BJ (cell line): ENCODE results near the gene B4GALT2. TPM values are rescaled to one million over a fixed set of nuclear protein-coding genes. Genes with fewer than 3 reads are reported as not detected.

Source experiments
- CTCF ChIA-PET: fragments of 350-600 bp; formaldehyde crosslinking; extraction: SDS; loops from one replicate; lab custom pipeline; 2021; ENCODE audit warnings: antibody characterized with exemption, inconsistent platforms; lab: Yijun Ruan, JAX
- POLR2A ChIA-PET: fragments of 300-600 bp; sonication (Branson Sonifier 250); formaldehyde crosslinking; extraction: SDS; loops from one replicate; lab custom pipeline; 2021; ENCODE audit warnings: antibody characterized with exemption; lab: Charles Lee
- DNase-seq: peaks from one replicate; pipeline ENCODE4 v3.0.0-alpha.2; 2011; ENCODE audit warnings: low read depth
- H3K27me3 ChIP-seq: 2 replicates; pipeline ENCODE4 v1.6.0; 2011; ENCODE audit warnings: low read length; ENCODE audit not compliant: control insufficient read depth, insufficient read depth
- H3K36me3 ChIP-seq: 2 replicates; pipeline ENCODE4 v1.5.1; 2011; ENCODE audit warnings: low read length; ENCODE audit not compliant: control insufficient read depth, insufficient read depth
- H3K4me3 ChIP-seq: 2 replicates; pipeline ENCODE4 v1.5.1; 2011; ENCODE audit warnings: low read depth, mild to moderate bottlenecking, control low read depth, low read length
- polyA plus RNA-seq: library from polyadenylated mRNA; depleted of rRNA; stranded (reverse); fragments of >200 nt; gene quantifications from 2 replicates; pipeline ENCODE4 v1.2.3, GENCODE V29; 2011
- TF ChIP-seq, protein P1 (sequence below): IDR thresholded peaks from 2 replicates; pipeline ENCODE4 v1.5.1; 2011; ENCODE audit warnings: low read depth, mild to moderate bottlenecking, control low read depth, inconsistent platforms, low read length, moderate library complexity; ENCODE audit not compliant: insufficient read depth

B4GALT2 gene
- polyA plus RNA-seq, 1 experiment, result 82.2 TPM

DNA sequence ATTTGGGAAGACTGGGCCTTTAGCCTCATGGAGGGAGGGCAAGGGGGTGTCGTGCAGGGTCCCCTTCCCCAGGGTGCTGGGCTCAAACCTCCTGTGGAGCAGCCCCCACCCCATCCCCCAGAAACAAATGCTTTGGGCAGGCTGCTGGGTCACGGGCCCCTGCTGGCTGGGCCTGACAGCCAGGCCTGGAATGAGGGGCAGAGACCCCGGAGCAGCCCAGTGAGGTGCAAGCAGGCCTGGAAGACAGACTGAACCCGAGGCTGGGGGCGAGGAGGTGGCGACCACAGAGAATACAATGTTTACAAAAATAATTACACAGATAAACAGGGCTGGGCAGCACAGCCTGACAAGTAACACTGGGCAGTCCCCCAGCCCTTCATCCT lies 17.7 kb downstream of the B4GALT2 start:
- ChIA-PET CTCF (interaction anchor here (11.4 kb wide), 1 partner anchor 48 kb away, joined by 197 read pairs; no protein-coding TSS in a partner anchor), POLR2A (no interaction called here)
- no peak overlapping the region for H3K4me3 ChIP-seq
- TF ChIP-seq, protein P1, sequence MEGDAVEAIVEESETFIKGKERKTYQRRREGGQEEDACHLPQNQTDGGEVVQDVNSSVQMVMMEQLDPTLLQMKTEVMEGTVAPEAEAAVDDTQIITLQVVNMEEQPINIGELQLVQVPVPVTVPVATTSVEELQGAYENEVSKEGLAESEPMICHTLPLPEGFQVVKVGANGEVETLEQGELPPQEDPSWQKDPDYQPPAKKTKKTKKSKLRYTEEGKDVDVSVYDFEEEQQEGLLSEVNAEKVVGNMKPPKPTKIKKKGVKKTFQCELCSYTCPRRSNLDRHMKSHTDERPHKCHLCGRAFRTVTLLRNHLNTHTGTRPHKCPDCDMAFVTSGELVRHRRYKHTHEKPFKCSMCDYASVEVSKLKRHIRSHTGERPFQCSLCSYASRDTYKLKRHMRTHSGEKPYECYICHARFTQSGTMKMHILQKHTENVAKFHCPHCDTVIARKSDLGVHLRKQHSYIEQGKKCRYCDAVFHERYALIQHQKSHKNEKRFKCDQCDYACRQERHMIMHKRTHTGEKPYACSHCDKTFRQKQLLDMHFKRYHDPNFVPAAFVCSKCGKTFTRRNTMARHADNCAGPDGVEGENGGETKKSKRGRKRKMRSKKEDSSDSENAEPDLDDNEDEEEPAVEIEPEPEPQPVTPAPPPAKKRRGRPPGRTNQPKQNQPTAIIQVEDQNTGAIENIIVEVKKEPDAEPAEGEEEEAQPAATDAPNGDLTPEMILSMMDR, result no peak
- H3K36me3 ChIP-seq, result peaks cover 23% of the 10 kb centered on the region
- no peak for DNase-seq
- H3K27me3 ChIP-seq, result no peaks in the 10 kb centered on the region

DNA sequence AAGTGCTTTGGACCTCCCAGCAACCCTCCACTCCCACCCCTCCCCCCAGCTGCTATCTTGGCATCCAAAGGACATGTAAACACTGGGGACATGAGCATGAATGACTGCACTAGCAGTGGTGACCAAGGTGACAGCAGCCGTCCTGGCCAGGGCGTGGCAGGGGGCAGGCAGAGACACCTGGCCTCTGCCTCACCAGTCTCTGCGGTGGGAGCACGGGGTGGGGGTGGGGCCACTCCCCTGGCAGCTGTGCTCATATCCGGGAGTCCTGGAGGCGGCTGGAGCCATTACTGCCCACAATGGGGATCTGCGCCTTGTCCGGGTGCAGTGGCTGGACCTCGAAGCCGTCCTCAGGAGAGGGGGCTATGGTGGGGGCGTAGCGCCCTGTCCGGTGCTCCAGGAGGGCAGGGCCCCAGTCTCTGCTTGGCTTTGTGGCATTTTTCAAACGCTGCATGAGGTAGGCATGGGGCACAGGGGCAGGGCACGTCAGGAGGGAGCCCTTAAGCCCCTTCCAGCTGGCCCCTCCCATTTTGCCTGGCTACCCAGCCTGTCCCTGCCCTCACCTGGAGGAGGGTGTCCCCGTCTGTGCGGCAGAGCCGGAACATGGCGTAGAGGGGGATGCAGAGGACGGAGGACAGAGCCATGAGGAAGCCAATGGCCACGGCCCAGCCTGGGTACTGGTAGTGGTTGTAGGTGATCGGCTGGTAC lies 18.4 kb downstream of the B4GALT2 start:
- peaks cover 26% of the 10 kb centered on the region for H3K36me3 ChIP-seq
- POLR2A ChIA-PET, result no interaction called here
- H3K27me3 ChIP-seq, result no peaks in the 10 kb centered on the region
- DNase-seq, result no peak
- H3K4me3 ChIP-seq, result no peak overlapping the region
- TF ChIP-seq, protein P1, result no peak
- CTCF ChIA-PET, result interaction anchor here (11.4 kb wide), 1 partner anchor 47 kb away, joined by 197 read pairs; no protein-coding TSS in a partner anchor

- H3K4me3 ChIP-seq, result no peak overlapping the region
- no peaks in the 10 kb centered on the region for H3K27me3 ChIP-seq
- H3K36me3 ChIP-seq, result peaks cover 28% of the 10 kb centered on the region
- TF ChIP-seq, protein P1, result no peak
- ChIA-PET CTCF (interaction anchor here (11.4 kb wide), 1 partner anchor 47 kb away, joined by 197 read pairs; no protein-coding TSS in a partner anchor), POLR2A (no interaction called here)
- DNase-seq, result no peak
Observed at GRCh38 chr1:43998000-43998378, 19.0 kb downstream of the B4GALT2 start.

DNA sequence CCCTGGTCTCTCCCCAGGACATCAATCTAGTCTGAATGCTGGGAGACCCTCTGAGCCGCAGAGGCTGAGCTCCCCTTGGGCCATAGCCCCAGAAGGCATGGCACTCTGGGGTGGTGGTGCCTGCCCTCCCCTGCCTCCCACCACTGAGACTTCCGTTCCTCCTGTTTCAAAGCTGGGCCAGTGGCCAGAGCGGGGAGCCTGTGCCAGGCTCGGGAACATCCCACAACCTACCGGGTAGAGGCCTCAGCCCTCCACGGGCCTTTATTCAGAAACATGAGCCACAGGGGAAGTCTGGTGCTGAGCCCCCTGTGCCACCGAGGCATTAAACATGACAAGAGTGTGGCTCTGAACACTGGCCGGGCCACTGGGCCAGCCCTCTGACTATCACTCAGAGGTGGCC lies 20.4 kb downstream of the B4GALT2 start:
- H3K36me3 ChIP-seq, result peaks cover 30% of the 10 kb centered on the region
- ChIA-PET CTCF (interaction anchor here (1.4 to 11.4 kb wide), 2 partner anchors 37 to 45 kb away, joined by 3 to 197 read pairs; no protein-coding TSS in a partner anchor), POLR2A (no interaction called here)
- DNase-seq, result no peak
- H3K4me3 ChIP-seq, result no peak overlapping the region
- H3K27me3 ChIP-seq, result no peaks in the 10 kb centered on the region
- TF ChIP-seq, protein P1, result no peak

DNA sequence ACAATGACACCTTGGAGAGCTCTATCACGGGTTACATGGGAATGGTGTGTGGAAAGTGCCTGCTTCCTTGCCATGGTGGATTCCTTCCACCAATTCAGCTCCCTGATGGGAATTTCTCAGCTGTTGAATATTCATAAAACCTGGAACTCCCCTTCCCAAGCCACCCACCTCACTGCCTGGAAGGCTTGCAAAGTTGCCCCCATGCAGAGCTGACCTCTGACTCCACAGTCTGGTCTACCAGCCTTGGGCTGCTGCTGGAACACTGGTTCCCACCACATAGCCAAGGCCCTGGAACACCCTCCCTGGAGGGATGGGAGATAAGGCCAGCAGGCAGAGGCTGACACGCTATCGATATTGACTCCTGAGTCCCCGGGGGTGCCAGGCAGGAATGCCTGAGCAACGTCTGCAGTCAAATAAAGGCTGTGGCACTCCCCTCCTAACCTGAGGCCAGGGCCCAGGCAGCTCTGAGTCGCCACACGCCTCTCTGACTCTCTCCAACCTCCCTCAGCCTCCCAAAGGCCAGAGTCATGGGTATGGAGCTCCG lies 21.2 kb downstream of the B4GALT2 start:
- no peak for DNase-seq
- Histone ChIP-seq H3K27me3 (no peaks in the 10 kb centered on the region), H3K4me3 (no peak overlapping the region), H3K36me3 (peaks cover 31% of the 10 kb centered on the region)
- TF ChIP-seq, protein P1, result no peak
- ChIA-PET POLR2A (no interaction called here), CTCF (interaction anchor here (1.2 to 11.4 kb wide), 3 partner anchors 8 to 44 kb away, joined by 3 to 197 read pairs (median 3); no protein-coding TSS in a partner anchor)
